Measurements from ENCODE around the gene NOXO1.
A peak's percentile ranks its signal among the peaks of the same experiment; 100 is the strongest.

NOXO1 gene

GRCh38 chr16:2008009-2008526, 26.8 kb upstream of the NOXO1 start:
- peak; percentile 7; the same call in 1 of the 2 replicates for TF ChIP-seq MYC (IDR thresholded peaks at IDR 0.05; ENCODE audit: low read depth, low read length)
- TF ChIP-seq MAX (IDR thresholded peaks at IDR 0.05; ENCODE audit: low read depth, low read length), result peak; percentile 55
- no peak for TF ChIP-seq POLR2A (IDR thresholded peaks at IDR 0.05; ENCODE audit: extremely low read depth, insufficient read length)
- H3K4me3 ChIP-seq (ENCODE audit: low read depth, low read length), result peak overlapping the region; percentile 86
- peak; percentile 86 for DNase-seq (ENCODE audit: low read depth)

- H3K4me3 ChIP-seq (ENCODE audit: low read depth, low read length), result peak overlapping the region; percentile 86
- no peak for DNase-seq (ENCODE audit: low read depth)
- no peak for TF ChIP-seq CTCF (IDR thresholded peaks at IDR 0.05; ENCODE audit: low read depth, low read length)
- no peak for TF ChIP-seq MYC (IDR thresholded peaks at IDR 0.05; ENCODE audit: low read depth, low read length)
- no peak for TF ChIP-seq MAX (IDR thresholded peaks at IDR 0.05; ENCODE audit: low read depth, low read length)
- TF ChIP-seq POLR2A (IDR thresholded peaks at IDR 0.05; ENCODE audit: extremely low read depth, insufficient read length), result no peak
Measured at GRCh38 chr16:2007081-2007836, 26.0 kb upstream of the NOXO1 start.

GRCh38 chr16:2006317-2006716, 25.0 kb upstream of the NOXO1 start:
- DNase-seq (ENCODE audit: low read depth), result no peak
- no peak overlapping the region for H3K4me3 ChIP-seq (ENCODE audit: low read depth, low read length)
- TF ChIP-seq CTCF (IDR thresholded peaks at IDR 0.05; ENCODE audit: low read depth, low read length) (no peak), MAX (IDR thresholded peaks at IDR 0.05; ENCODE audit: low read depth, low read length) (no peak), POLR2A (IDR thresholded peaks at IDR 0.05; ENCODE audit: extremely low read depth, insufficient read length) (no peak), MYC (IDR thresholded peaks at IDR 0.05; ENCODE audit: low read depth, low read length) (no peak)

GRCh38 chr16:2005646-2006045, 24.4 kb upstream of the NOXO1 start:
- H3K4me3 ChIP-seq (ENCODE audit: low read depth, low read length), result no peak overlapping the region
- no peak for TF ChIP-seq MYC (IDR thresholded peaks at IDR 0.05; ENCODE audit: low read depth, low read length)
- TF ChIP-seq CTCF (IDR thresholded peaks at IDR 0.05; ENCODE audit: low read depth, low read length), result no peak
- TF ChIP-seq POLR2A (IDR thresholded peaks at IDR 0.05; ENCODE audit: extremely low read depth, insufficient read length), result no peak
- TF ChIP-seq MAX (IDR thresholded peaks at IDR 0.05; ENCODE audit: low read depth, low read length), result no peak

GRCh38 chr16:2004795-2005517, 23.7 kb upstream of the NOXO1 start:
- DNase-seq (ENCODE audit: low read depth), result no peak
- no peak for TF ChIP-seq MAX (IDR thresholded peaks at IDR 0.05; ENCODE audit: low read depth, low read length)
- no peak for TF ChIP-seq MYC (IDR thresholded peaks at IDR 0.05; ENCODE audit: low read depth, low read length)
- no peak for TF ChIP-seq CTCF (IDR thresholded peaks at IDR 0.05; ENCODE audit: low read depth, low read length)
- TF ChIP-seq POLR2A (IDR thresholded peaks at IDR 0.05; ENCODE audit: extremely low read depth, insufficient read length), result no peak
- H3K4me3 ChIP-seq (ENCODE audit: low read depth, low read length), result no peak overlapping the region

More at GRCh38 chr16:2005646-2006045, 24.4 kb upstream of the NOXO1 start:
- no peak for DNase-seq (ENCODE audit: low read depth)
